Gastroesophageal sphincter (tissue), 3 donors: ENCODE measurements around the gene PDE3B.

Experiments
- EP300 ChIP-seq: sonication (generic); formaldehyde crosslinking; IDR thresholded peaks from one replicate; pipeline ENCODE4 v1.6.1; 2017; ENCODE audit warnings: antibody characterized with exemption, mild to moderate bottlenecking
- POLR2A ChIP-seq, 2 donors: fragments of 450-650 bp; IDR thresholded peaks; one replicate each; pipeline ENCODE4 v1.6.1; 2017; ENCODE audit warnings: antibody characterized with exemption in 2 of 2, mild to moderate bottlenecking in 2 of 2, moderate library complexity in 1 of 2
- TF ChIP-seq, protein P1 (sequence below), 4 experiments: fragments of 200-600 bp in 2 of 4; fragments of 450-650 bp in 2 of 4; sonication (generic) in 1 of 4; IDR thresholded peaks; one replicate each; pipeline ENCODE4 v1.5.1; 2017 to 2019; ENCODE audit warnings: antibody characterized with exemption in 4 of 4, mild to moderate bottlenecking in 2 of 4, moderate library complexity in 2 of 4

DNA sequence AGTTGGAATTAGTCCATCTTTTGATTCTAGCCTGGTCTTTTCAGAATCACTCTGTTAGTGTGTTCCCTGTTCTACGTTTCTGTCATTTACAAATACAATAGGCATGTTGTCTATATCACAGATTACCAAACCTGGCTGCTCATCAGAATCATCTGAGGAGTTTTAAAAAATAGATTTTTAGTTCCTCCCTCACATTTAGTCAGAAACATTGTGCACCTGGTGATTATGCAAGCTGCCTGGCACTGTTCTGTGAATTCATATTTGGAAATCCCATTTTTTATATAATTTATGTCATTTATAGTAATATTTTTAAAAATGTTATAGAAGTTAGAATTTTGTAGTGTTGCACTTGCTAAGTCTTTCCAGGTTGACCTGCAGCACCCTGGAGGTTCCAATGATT is 107.3 kb downstream of the PDE3B start:
- TF ChIP-seq, protein P1, sequence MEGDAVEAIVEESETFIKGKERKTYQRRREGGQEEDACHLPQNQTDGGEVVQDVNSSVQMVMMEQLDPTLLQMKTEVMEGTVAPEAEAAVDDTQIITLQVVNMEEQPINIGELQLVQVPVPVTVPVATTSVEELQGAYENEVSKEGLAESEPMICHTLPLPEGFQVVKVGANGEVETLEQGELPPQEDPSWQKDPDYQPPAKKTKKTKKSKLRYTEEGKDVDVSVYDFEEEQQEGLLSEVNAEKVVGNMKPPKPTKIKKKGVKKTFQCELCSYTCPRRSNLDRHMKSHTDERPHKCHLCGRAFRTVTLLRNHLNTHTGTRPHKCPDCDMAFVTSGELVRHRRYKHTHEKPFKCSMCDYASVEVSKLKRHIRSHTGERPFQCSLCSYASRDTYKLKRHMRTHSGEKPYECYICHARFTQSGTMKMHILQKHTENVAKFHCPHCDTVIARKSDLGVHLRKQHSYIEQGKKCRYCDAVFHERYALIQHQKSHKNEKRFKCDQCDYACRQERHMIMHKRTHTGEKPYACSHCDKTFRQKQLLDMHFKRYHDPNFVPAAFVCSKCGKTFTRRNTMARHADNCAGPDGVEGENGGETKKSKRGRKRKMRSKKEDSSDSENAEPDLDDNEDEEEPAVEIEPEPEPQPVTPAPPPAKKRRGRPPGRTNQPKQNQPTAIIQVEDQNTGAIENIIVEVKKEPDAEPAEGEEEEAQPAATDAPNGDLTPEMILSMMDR (IDR thresholded peaks at IDR 0.05) = no peak
- TF ChIP-seq POLR2A (IDR thresholded peaks at IDR 0.05) (no peak), EP300 (no peak)
